ENCODE measurements around the gene GSTM2.

GRCh38 chr1:109641078-109641740 is 26.6 kb upstream of the GSTM2 start:
- TF ChIP-seq, protein P1, sequence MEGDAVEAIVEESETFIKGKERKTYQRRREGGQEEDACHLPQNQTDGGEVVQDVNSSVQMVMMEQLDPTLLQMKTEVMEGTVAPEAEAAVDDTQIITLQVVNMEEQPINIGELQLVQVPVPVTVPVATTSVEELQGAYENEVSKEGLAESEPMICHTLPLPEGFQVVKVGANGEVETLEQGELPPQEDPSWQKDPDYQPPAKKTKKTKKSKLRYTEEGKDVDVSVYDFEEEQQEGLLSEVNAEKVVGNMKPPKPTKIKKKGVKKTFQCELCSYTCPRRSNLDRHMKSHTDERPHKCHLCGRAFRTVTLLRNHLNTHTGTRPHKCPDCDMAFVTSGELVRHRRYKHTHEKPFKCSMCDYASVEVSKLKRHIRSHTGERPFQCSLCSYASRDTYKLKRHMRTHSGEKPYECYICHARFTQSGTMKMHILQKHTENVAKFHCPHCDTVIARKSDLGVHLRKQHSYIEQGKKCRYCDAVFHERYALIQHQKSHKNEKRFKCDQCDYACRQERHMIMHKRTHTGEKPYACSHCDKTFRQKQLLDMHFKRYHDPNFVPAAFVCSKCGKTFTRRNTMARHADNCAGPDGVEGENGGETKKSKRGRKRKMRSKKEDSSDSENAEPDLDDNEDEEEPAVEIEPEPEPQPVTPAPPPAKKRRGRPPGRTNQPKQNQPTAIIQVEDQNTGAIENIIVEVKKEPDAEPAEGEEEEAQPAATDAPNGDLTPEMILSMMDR (conservative IDR thresholded peaks at IDR 0.05; ENCODE audit: low read length) = no peak
- TF ChIP-seq EZH2phosphoT487 (IDR thresholded peaks at IDR 0.05; ENCODE audit: borderline replicate concordance) = no peak

All from Loucy (cell line).